Measurements from ENCODE around the gene GPC1. TPM values are rescaled to one million over a fixed set of nuclear protein-coding genes. Genes with fewer than 3 reads are reported as not detected.

GPC1 gene
- polyA plus RNA-seq, 1 of the 3 experiments (the other 2 are of a cell fraction) = 65.5 TPM

- TF ChIP-seq REST (IDR thresholded peaks at IDR 0.05; ENCODE audit: low read depth, low read length) (no peak), CHD2 (IDR thresholded peaks at IDR 0.05; ENCODE audit: low read length, partially characterized antibody) (no peak), ELF1 (IDR thresholded peaks at IDR 0.05) (no peak), GABPA (IDR thresholded peaks at IDR 0.05; ENCODE audit: low read depth) (no peak), TAF1 (IDR thresholded peaks at IDR 0.05; ENCODE audit: borderline replicate concordance, low read depth, low read length) (no peak)
Observed at GRCh38 chr2:240455272-240455646, 19.8 kb downstream of the GPC1 start (continued).

DNA sequence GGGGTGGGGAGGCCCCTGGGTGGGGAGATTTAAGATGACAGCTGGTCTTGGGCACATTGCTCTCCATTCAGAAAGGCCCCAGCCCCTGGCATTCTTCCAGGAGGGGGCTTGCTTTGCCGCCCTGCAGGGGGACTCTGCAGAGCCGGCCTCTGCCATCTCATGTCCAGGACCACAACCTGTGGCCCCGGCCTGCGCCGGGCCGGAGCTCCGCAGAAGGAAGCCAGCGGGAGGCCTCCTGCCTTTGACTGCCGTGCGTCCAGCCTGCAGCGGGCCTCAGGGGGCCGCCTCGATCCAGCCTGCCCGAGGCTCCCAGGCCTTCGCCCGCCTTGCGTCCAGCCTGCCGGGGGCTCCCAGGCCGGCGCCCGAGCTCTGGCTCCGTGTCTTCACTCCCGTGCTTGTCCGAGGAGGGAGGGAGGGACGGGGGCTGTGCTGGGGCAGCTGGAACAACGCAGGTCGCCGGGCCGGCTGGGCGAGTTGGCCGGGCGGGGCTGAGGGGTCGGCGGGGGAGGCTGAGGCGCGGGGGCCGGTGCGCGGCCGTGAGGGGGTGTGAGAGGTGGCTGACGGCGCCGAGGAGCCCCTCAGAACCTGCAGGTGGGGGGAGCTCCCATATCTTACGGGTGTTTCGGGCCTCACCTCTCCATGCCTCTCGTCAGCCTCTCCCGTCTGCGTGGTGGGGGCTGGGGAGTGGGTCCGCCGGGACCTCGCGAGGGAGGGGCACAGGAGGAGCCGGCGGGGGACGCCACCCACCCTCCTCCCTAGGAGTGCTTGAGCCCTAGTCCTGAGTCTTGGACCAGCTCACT, 20.4 kb downstream of the GPC1 start:
- Histone ChIP-seq H3K79me2 (ENCODE audit: insufficient read depth) (peaks cover 13% of the 10 kb centered on the region; the same call in 1 of the 2 replicates), H3K27me3 (ENCODE audit: insufficient read depth) (no peaks in the 10 kb centered on the region), H2AFZ (ENCODE audit: low read depth) (no peak overlapping the region), H3K9me2 (no peaks in the 10 kb centered on the region), H3K4me2 (no peak overlapping the region), H3K9ac (no peak overlapping the region), H4K20me1 (ENCODE audit: insufficient read depth) (peaks cover 66% of the 10 kb centered on the region), H3K27ac (ENCODE audit: low read depth in 2 of 2, low read length in 1 of 2) (no peak overlapping the region), H3F3A (replicated peaks; ENCODE audit: insufficient read depth) (no peaks in the 10 kb centered on the region), H3K9me3 (no peaks in the 10 kb centered on the region), H3K36me3 (replicated peaks in 1 of 2; ENCODE audit: control insufficient read depth in 1 of 2, insufficient read depth in 2 of 2, low read length in 1 of 2) (no peaks in the 10 kb centered on the region), H3K4me3 (ENCODE audit: low read depth in 2 of 2, low read length in 1 of 2) (no peak overlapping the region), H3K4me1 (ENCODE audit: control insufficient read depth in 1 of 2, insufficient read depth in 2 of 2, low read depth in 1 of 2, low read length in 1 of 2) (peaks cover 6 to 25% of the 10 kb centered on the region in 2 experiments; a peak in 2 of 4 replicates)
- no peak for DNase-seq
- TF ChIP-seq NRF1 (IDR thresholded peaks at IDR 0.05; ENCODE audit: low read depth, low read length) = no peak
- no peak for TF ChIP-seq ZBTB33 (IDR thresholded peaks at IDR 0.05; ENCODE audit: borderline replicate concordance, low read depth)
- TF ChIP-seq RAD21 (IDR thresholded peaks at IDR 0.05; ENCODE audit: low read length) = no peak
- TF ChIP-seq FOXJ3 (CRISPR knock-in tag; IDR thresholded peaks at IDR 0.05) = no peak
- no peak for TF ChIP-seq ELF1 (IDR thresholded peaks at IDR 0.05)
- TF ChIP-seq FOSL2 (IDR thresholded peaks at IDR 0.05; ENCODE audit: borderline replicate concordance, low read depth) = no peak
- no peak for TF ChIP-seq REST (IDR thresholded peaks at IDR 0.05; ENCODE audit: low read depth, low read length)
- WGBS (ENCODE audit: low lambda C conversion rate) = 98% methylated on average over 27 of the region's 55 CpGs
- CTCF ChIA-PET = interaction anchor here (2.6 kb wide), 1 partner anchor 17 kb away, joined by 10 read pairs; no protein-coding TSS in a partner anchor
- POLR2A ChIA-PET = no interaction called here

All from SK-N-SH (cell line).